ENCODE measurements around the gene STON2.

Gene STON2

GRCh38 chr14:81221579-81222102, 178.5 kb downstream of the STON2 start:
- DNase-seq (ENCODE audit: low read depth in 1 of 2, low spot score in 1 of 2): peak in 1 of 2 experiments; percentile 13
- no peak for TF ChIP-seq JUND (IDR thresholded peaks at IDR 0.05; ENCODE audit: low read depth)
- in situ Hi-C loops (cut with HindIII; ENCODE audit: low pct_unique_long_range_greater_than_20kb, low sequenced_read_pairs): no loop called here

GRCh38 chr14:81220830-81221578, 179.1 kb downstream of the STON2 start, which contains the start of gene GTF2A1:
TSS of gene GTF2A1 (minus strand) at chr14:81220959. CDS start at chr14:81220518, 441 bp downstream.
- TF ChIP-seq JUND (IDR thresholded peaks at IDR 0.05; ENCODE audit: low read depth): no peak
- DNase-seq (ENCODE audit: low read depth in 1 of 2, low spot score in 1 of 2): peak; percentile 89 to 98
- in situ Hi-C loops (cut with HindIII; ENCODE audit: low pct_unique_long_range_greater_than_20kb, low sequenced_read_pairs): no loop called here

- in situ Hi-C loops (cut with HindIII; ENCODE audit: low pct_unique_long_range_greater_than_20kb, low sequenced_read_pairs): no loop called here
- no peak for DNase-seq (ENCODE audit: low read depth in 1 of 2, low spot score in 1 of 2)
- TF ChIP-seq JUND (IDR thresholded peaks at IDR 0.05; ENCODE audit: low read depth): no peak
Measured at GRCh38 chr14:81220580-81220829, 179.6 kb downstream of the STON2 start.

- in situ Hi-C loops (cut with HindIII; ENCODE audit: low pct_unique_long_range_greater_than_20kb, low sequenced_read_pairs): no loop called here
- peak in 1 of 2 experiments; percentile 48 for DNase-seq (ENCODE audit: low read depth in 1 of 2, low spot score in 1 of 2)
- TF ChIP-seq JUND (IDR thresholded peaks at IDR 0.05; ENCODE audit: low read depth): no peak
Measured at GRCh38 chr14:81219759-81220579, 180.2 kb downstream of the STON2 start.

GRCh38 chr14:81219210-81219758, 180.8 kb downstream of the STON2 start:
- DNase-seq (ENCODE audit: low read depth in 1 of 2, low spot score in 1 of 2): peak; percentile 90 to 99
- in situ Hi-C loops (cut with HindIII; ENCODE audit: low pct_unique_long_range_greater_than_20kb, low sequenced_read_pairs): no loop called here
- 0 out of 2 replicates have a peak, but pooled peaks have one; percentile 15 for TF ChIP-seq JUND (IDR thresholded peaks at IDR 0.05; ENCODE audit: low read depth)

- no peak for TF ChIP-seq JUND (IDR thresholded peaks at IDR 0.05; ENCODE audit: low read depth)
- peak in 1 of 2 experiments; percentile 65 for DNase-seq (ENCODE audit: low read depth in 1 of 2, low spot score in 1 of 2)
- in situ Hi-C loops (cut with HindIII; ENCODE audit: low pct_unique_long_range_greater_than_20kb, low sequenced_read_pairs): no loop called here
Measured at GRCh38 chr14:81211844-81212243, 188.3 kb downstream of the STON2 start.
